Esophagus (tissue), 2 donors: ENCODE data around the gene INPP5K. TPM values are rescaled to one million over a fixed set of nuclear protein-coding genes. Genes with fewer than 3 reads are reported as not detected.
A peak's percentile ranks its signal among the peaks of the same experiment; 100 is the strongest.
"Not testable (repeated sequence)": the region's sequence is repeated elsewhere in the genome, so short reads cannot be mapped to it uniquely, and the experiment has no call there.

Source experiments
- H3K27ac ChIP-seq, 2 donors: one replicate each; pipeline ENCODE4 v1.5.1; 2013; ENCODE audit warnings: low read depth in 2 of 2, mild to moderate bottlenecking in 2 of 2, inconsistent platforms in 1 of 2, low read length in 1 of 2, moderate library complexity in 1 of 2
- H3K27me3 ChIP-seq, 2 donors: one replicate each; pipeline ENCODE4 v1.6.1; 2013; ENCODE audit warnings: low read length in 2 of 2, control low read depth in 1 of 2, mild to moderate bottlenecking in 1 of 2; ENCODE audit not compliant: insufficient read depth in 2 of 2, control insufficient read depth in 1 of 2
- H3K36me3 ChIP-seq, 2 donors: one replicate each; pipeline ENCODE4 v1.6.1; 2013; ENCODE audit warnings: low read length in 1 of 2; ENCODE audit not compliant: control insufficient read depth in 2 of 2, insufficient read depth in 2 of 2
- H3K4me1 ChIP-seq, 2 donors: one replicate each; pipeline ENCODE4 v1.6.1; 2013; ENCODE audit warnings: low read length in 1 of 2; ENCODE audit not compliant: control insufficient read depth in 2 of 2, insufficient read depth in 2 of 2
- H3K4me3 ChIP-seq, 2 donors: one replicate each; pipeline ENCODE4 v1.5.1; 2013; ENCODE audit warnings: low read length in 2 of 2, mild to moderate bottlenecking in 2 of 2, low read depth in 1 of 2, moderate library complexity in 1 of 2
- H3K9me3 ChIP-seq, 2 donors: one replicate each; pipeline ENCODE4 v1.6.1; 2013; ENCODE audit warnings: mild to moderate bottlenecking in 2 of 2, low read depth in 1 of 2, low read length in 1 of 2, moderate library complexity in 1 of 2; ENCODE audit not compliant: control insufficient read depth in 2 of 2, insufficient read depth in 1 of 2
- WGBS, 2 donors: extraction: QIAGEN DNeasy Blood & Tissue Kit; methylation state at CpG; one replicate each; pipeline ENCODE4 v1.1.7; 2013; 5-methylcytosine and 5-hydroxymethylcytosine counted together
- polyA plus RNA-seq, 2 donors: library from polyadenylated mRNA; stranded (reverse); fragments of 200-250 nt; gene quantifications; one replicate each; pipeline ENCODE4 v1.2.3, GENCODE V29; 2013
- donor health status: healthy with polysubstance abuse.
- donor health status: Bipolar disorder and iron deficiency.

INPP5K gene
- 10 to 100 TPM; 16.1 to 19.5 TPM for polyA plus RNA-seq

- H3K27me3 ChIP-seq: no peaks in the 10 kb centered on the region
- peak within 1 kb of the TSS; percentile 96 to 99 for H3K27ac ChIP-seq
- H3K36me3 ChIP-seq: peaks cover 6 to 20% of the 10 kb centered on the region in 2 donors
- peaks cover 5 to 11% of the 10 kb centered on the region in 2 donors for H3K4me1 ChIP-seq
- no peaks in the 10 kb centered on the region for H3K9me3 ChIP-seq
- 0% methylated on average over 61 to 91 of the region's 91 CpGs for WGBS, 2 donors
- H3K4me3 ChIP-seq: peak within 1 kb of the TSS; percentile 91 to 93
These were observed at the start of gene INPP5K for GRCh38 chr17:1516388-1517161. INPP5K (minus strand) TSS chr17:1516612; CDS start chr17:1516499, 113 bp downstream.

- Histone ChIP-seq H3K4me1 (peaks cover 0 to 12% of the 10 kb centered on the region in 2 donors), H3K36me3 (no peaks in the 10 kb centered on the region), H3K27ac (no peak overlapping the region), H3K9me3 (no peaks in the 10 kb centered on the region), H3K4me3 (no peak overlapping the region), H3K27me3 (no peaks in the 10 kb centered on the region)
- 67 to 68% methylated on average over 6 of the region's 6 CpGs for WGBS, 2 donors
These were observed 49.5 kb upstream of the INPP5K start for GRCh38 chr17:1565877-1566276.

- Histone ChIP-seq H3K9me3 (no peaks in the 10 kb centered on the region), H3K27me3 (no peaks in the 10 kb centered on the region), H3K4me1 (peaks cover 3 to 19% of the 10 kb centered on the region in 2 donors), H3K4me3 (no peak overlapping the region), H3K27ac (no peak overlapping the region), H3K36me3 (no peaks in the 10 kb centered on the region)
- WGBS, 2 donors: 65 to 69% methylated on average over 19 of the region's 19 CpGs
These were observed 47.6 kb upstream of the INPP5K start for GRCh38 chr17:1563786-1564613.

- not testable (repeated sequence) for H3K36me3 ChIP-seq, H3K9me3 ChIP-seq, H3K27me3 ChIP-seq, H3K4me3 ChIP-seq, H3K27ac ChIP-seq
- WGBS, 2 donors: 70 to 76% methylated on average over 15 of the region's 15 CpGs
- H3K4me1 ChIP-seq: peaks cover 3 to 20% of the 10 kb centered on the region in 2 donors
These were observed 47.0 kb upstream of the INPP5K start for GRCh38 chr17:1563471-1563785.

- WGBS, 2 donors: 1% methylated on average over 20 to 62 of the region's 62 CpGs
- H3K36me3 ChIP-seq: no peaks in the 10 kb centered on the region
- no peaks in the 10 kb centered on the region for H3K27me3 ChIP-seq
- no peaks in the 10 kb centered on the region for H3K9me3 ChIP-seq
- H3K4me1 ChIP-seq: peaks cover 3 to 25% of the 10 kb centered on the region in 2 donors
- peak overlapping the region; percentile 94 for H3K27ac ChIP-seq
- peak overlapping the region; percentile 75 to 79 for H3K4me3 ChIP-seq
These were observed 45.8 kb upstream of the INPP5K start for GRCh38 chr17:1562176-1562643.

- Histone ChIP-seq H3K27me3 (no peaks in the 10 kb centered on the region), H3K4me3 (peak overlapping the region; percentile 75 to 79), H3K27ac (peak overlapping the region; percentile 94), H3K9me3 (no peaks in the 10 kb centered on the region), H3K36me3 (no peaks in the 10 kb centered on the region), H3K4me1 (peaks cover 7 to 29% of the 10 kb centered on the region in 2 donors)
- WGBS, 2 donors: 5% methylated on average over 45 to 47 of the region's 47 CpGs
These were observed 45.2 kb upstream of the INPP5K start for GRCh38 chr17:1561420-1562175.

GRCh38 chr17:1560858-1561355, 44.5 kb upstream of the INPP5K start:
- Histone ChIP-seq H3K27ac (peak overlapping the region in 1 of 2 donors; percentile 94), H3K4me1 (peaks cover 7 to 35% of the 10 kb centered on the region in 2 donors), H3K9me3 (no peaks in the 10 kb centered on the region), H3K27me3 (no peaks in the 10 kb centered on the region), H3K36me3 (no peaks in the 10 kb centered on the region), H3K4me3 (peak overlapping the region; percentile 75 to 79)
- 65 to 75% methylated on average over 7 of the region's 7 CpGs for WGBS, 2 donors

- Histone ChIP-seq H3K36me3 (no peaks in the 10 kb centered on the region), H3K9me3 (no peaks in the 10 kb centered on the region), H3K4me1 (peaks cover 9 to 37% of the 10 kb centered on the region in 2 donors), H3K27ac (peak overlapping the region; percentile 75 to 94), H3K4me3 (peak overlapping the region; percentile 3 to 13), H3K27me3 (no peaks in the 10 kb centered on the region)
- WGBS, 2 donors: 46 to 47% methylated on average over 22 of the region's 22 CpGs
These were observed 43.9 kb upstream of the INPP5K start for GRCh38 chr17:1560101-1560857.
